Stomach (tissue), 9 donors: ENCODE measurements around the gene BRWD1. TPM values are rescaled to one million over a fixed set of nuclear protein-coding genes. Genes with fewer than 3 reads are reported as not detected.

Source experiments
- DNase-seq, 2 donors: peaks; one replicate each; pipeline versions ENCODE4 v3.0.0 to v3.0.0-alpha.2; 2013 to 2019
- H3K27ac ChIP-seq, 5 donors: fragments of 200-600 bp in 4 of 5; sonication (generic) in 4 of 5; one replicate each; pipeline ENCODE4 v1.5.1; 2013 to 2019; ENCODE audit warnings: mild to moderate bottlenecking in 1 of 5, moderate library complexity in 1 of 5
- H3K27me3 ChIP-seq, 3 donors: fragments of 200-600 bp; sonication (generic); one replicate each; pipeline ENCODE4 v1.5.1; 2017 to 2019; ENCODE audit warnings: mixed run types in 1 of 3
- H3K36me3 ChIP-seq, 4 donors: fragments of 200-600 bp; sonication (generic); 1 replicate in 3 of 4; 2 replicates in 1 of 4; pipeline ENCODE4 v1.5.1; 2016 to 2019
- H3K4me1 ChIP-seq, 4 donors: fragments of 200-600 bp; sonication (generic); one replicate each; pipeline ENCODE4 v1.5.1; 2016 to 2019
- H3K4me3 ChIP-seq, 4 donors: fragments of 200-600 bp; sonication (generic) in 3 of 4; one replicate each; pipeline ENCODE4 v1.5.1; 2016 to 2019; ENCODE audit warnings: mild to moderate bottlenecking in 1 of 4
- H3K9me3 ChIP-seq, 4 donors: fragments of 200-600 bp; sonication (generic); one replicate each; pipeline ENCODE4 v1.5.1; 2016 to 2019
- CTCF ChIP-seq, 7 experiments: fragments of 450-650 bp in 4 of 7; fragments of 200-600 bp in 3 of 7; sonication (generic) in 3 of 7; IDR thresholded peaks; one replicate each; pipeline ENCODE4 v1.5.1; 2016 to 2019; ENCODE audit warnings: antibody characterized with exemption in 7 of 7, control low read depth in 2 of 7, mild to moderate bottlenecking in 1 of 7
- EP300 ChIP-seq: sonication (generic); formaldehyde crosslinking; IDR thresholded peaks from one replicate; pipeline ENCODE4 v1.6.1; 2017; ENCODE audit warnings: antibody characterized with exemption
- POLR2A ChIP-seq, 4 donors: fragments of 450-650 bp; IDR thresholded peaks; one replicate each; pipeline ENCODE4 v1.6.1; 2016; ENCODE audit warnings: antibody characterized with exemption in 4 of 4, control low read depth in 2 of 4, mild to moderate bottlenecking in 1 of 4, moderate library complexity in 1 of 4
- POLR2AphosphoS5 ChIP-seq, 3 donors: sonication (generic); formaldehyde crosslinking; IDR thresholded peaks; one replicate each; pipeline ENCODE4 v1.6.1; 2016; ENCODE audit warnings: antibody characterized with exemption in 3 of 3
- WGBS, 5 donors: extraction: QIAGEN DNeasy Blood & Tissue Kit in 3 of 5; methylation state at CpG; one replicate each; pipeline versions ENCODE4 v1.1.5 to v1.1.7; 2013 to 2018; 5-methylcytosine and 5-hydroxymethylcytosine counted together
- intact Hi-C: fragments of 100-400 bp; cut with DNase I; formaldehyde crosslinking; loops from one replicate; pipeline ENCODE4 v1.15.1; 2023; ENCODE audit warnings: low total_unique reads
- polyA plus RNA-seq, 3 donors: library from polyadenylated mRNA; stranded (reverse); fragments of 200-250 nt; gene quantifications; one replicate each; pipeline ENCODE4 v1.2.3, GENCODE V29; 2013
- total RNA-seq, 5 donors: library from RNA; depleted of rRNA; stranded (reverse); fragments of >200 nt; gene quantifications; one replicate each; pipeline versions ENCODE4 v1.1.0 to v1.2.3, GENCODE V29; 2014 to 2016
- donor health status: healthy with polysubstance abuse.
- donor health status: Bipolar disorder and iron deficiency.
- donor health status: healthy.

The BRWD1 gene
- total and polyA plus RNA-seq, 8 donors, result 5.9 to 216 (median 56.9) TPM

GRCh38 chr21:39281207-39281606, 32.2 kb downstream of the BRWD1 start:
- 93 to 96% (median 94%) methylated on average over 8 of the region's 8 CpGs for WGBS, 5 donors

GRCh38 chr21:39269620-39270019, 43.8 kb downstream of the BRWD1 start:
- no peak overlapping the region for H3K4me3 ChIP-seq
- H3K36me3 ChIP-seq, result peaks cover 38 to 100% (median 97%) of the 10 kb centered on the region in 4 donors
- DNase-seq, result no peak
- intact Hi-C loops, result no loop called here
- H3K9me3 ChIP-seq, result no peaks in the 10 kb centered on the region
- WGBS, 5 donors, result 91 to 98% (median 93%) methylated on average over 2 of the region's 2 CpGs
- TF ChIP-seq EP300 (no peak), POLR2A (IDR thresholded peaks at IDR 0.05) (no peak), CTCF (IDR thresholded peaks at IDR 0.05) (no peak), POLR2AphosphoS5 (IDR thresholded peaks at IDR 0.05) (no peak)
- no peak overlapping the region for H3K27ac ChIP-seq
- H3K27me3 ChIP-seq, result no peaks in the 10 kb centered on the region
- H3K4me1 ChIP-seq, result no peaks in the 10 kb centered on the region

More at GRCh38 chr21:39281207-39281606, 32.2 kb downstream of the BRWD1 start:
- Histone ChIP-seq H3K9me3 (no peaks in the 10 kb centered on the region), H3K4me1 (no peaks in the 10 kb centered on the region), H3K27me3 (no peaks in the 10 kb centered on the region), H3K4me3 (no peak overlapping the region), H3K36me3 (peaks cover 14 to 67% (median 63%) of the 10 kb centered on the region in 4 donors), H3K27ac (no peak overlapping the region)
- TF ChIP-seq POLR2A (IDR thresholded peaks at IDR 0.05) (no peak), POLR2AphosphoS5 (IDR thresholded peaks at IDR 0.05) (no peak)
- intact Hi-C loops, result no loop called here
- no peak for DNase-seq

- Histone ChIP-seq H3K36me3 (peaks cover 45 to 100% (median 96%) of the 10 kb centered on the region in 4 donors), H3K4me1 (no peaks in the 10 kb centered on the region), H3K27me3 (no peaks in the 10 kb centered on the region), H3K4me3 (no peak overlapping the region), H3K27ac (no peak overlapping the region), H3K9me3 (no peaks in the 10 kb centered on the region)
- no peak for DNase-seq
- intact Hi-C loops, result no loop called here
- TF ChIP-seq POLR2A (IDR thresholded peaks at IDR 0.05) (no peak), EP300 (no peak), POLR2AphosphoS5 (IDR thresholded peaks at IDR 0.05) (no peak), CTCF (IDR thresholded peaks at IDR 0.05) (no peak)
- 33 to 40% (median 36%) methylated on average over 2 of the region's 2 CpGs for WGBS, 5 donors
These were observed 47.8 kb downstream of the BRWD1 start for GRCh38 chr21:39265603-39266002.

GRCh38 chr21:39263372-39263771, 50.1 kb downstream of the BRWD1 start:
- no peak for TF ChIP-seq POLR2A (IDR thresholded peaks at IDR 0.05)
- TF ChIP-seq CTCF (IDR thresholded peaks at IDR 0.05), result no peak
- TF ChIP-seq EP300, result no peak
- TF ChIP-seq POLR2AphosphoS5 (IDR thresholded peaks at IDR 0.05), result no peak
- H3K4me3 ChIP-seq, result no peak overlapping the region
- H3K27me3 ChIP-seq, result no peaks in the 10 kb centered on the region
- no peaks in the 10 kb centered on the region for H3K9me3 ChIP-seq
- no peak for DNase-seq
- 89 to 100% (median 96%) methylated on average over 2 of the region's 2 CpGs for WGBS, 5 donors
- peaks cover 0 to 2% (median 0%) of the 10 kb centered on the region in 4 donors for H3K4me1 ChIP-seq
- intact Hi-C loops, result no loop called here
- peaks cover 37 to 99% (median 95%) of the 10 kb centered on the region in 4 donors for H3K36me3 ChIP-seq
- no peak overlapping the region for H3K27ac ChIP-seq

GRCh38 chr21:39258207-39258606, 55.2 kb downstream of the BRWD1 start:
- TF ChIP-seq POLR2A (IDR thresholded peaks at IDR 0.05), result no peak
- TF ChIP-seq CTCF (IDR thresholded peaks at IDR 0.05), result no peak
- TF ChIP-seq POLR2AphosphoS5 (IDR thresholded peaks at IDR 0.05), result no peak
- no peak for TF ChIP-seq EP300
- peaks cover 38 to 99% (median 95%) of the 10 kb centered on the region in 4 donors for H3K36me3 ChIP-seq
- no peak overlapping the region for H3K27ac ChIP-seq
- H3K4me3 ChIP-seq, result no peak overlapping the region
- peak in 1 of 2 donors; percentile 2 for DNase-seq
- H3K4me1 ChIP-seq, result peaks cover 0 to 3% (median 0%) of the 10 kb centered on the region in 4 donors
- H3K27me3 ChIP-seq, result no peaks in the 10 kb centered on the region
- H3K9me3 ChIP-seq, result no peaks in the 10 kb centered on the region
- intact Hi-C loops, result no loop called here
- WGBS, 5 donors, result 44 to 68% (median 54%) methylated on average over 4 of the region's 4 CpGs
